ENCODE results near the gene VAV2.
A peak's percentile ranks its signal among the peaks of the same experiment; 100 is the strongest.

VAV2 gene

DNA sequence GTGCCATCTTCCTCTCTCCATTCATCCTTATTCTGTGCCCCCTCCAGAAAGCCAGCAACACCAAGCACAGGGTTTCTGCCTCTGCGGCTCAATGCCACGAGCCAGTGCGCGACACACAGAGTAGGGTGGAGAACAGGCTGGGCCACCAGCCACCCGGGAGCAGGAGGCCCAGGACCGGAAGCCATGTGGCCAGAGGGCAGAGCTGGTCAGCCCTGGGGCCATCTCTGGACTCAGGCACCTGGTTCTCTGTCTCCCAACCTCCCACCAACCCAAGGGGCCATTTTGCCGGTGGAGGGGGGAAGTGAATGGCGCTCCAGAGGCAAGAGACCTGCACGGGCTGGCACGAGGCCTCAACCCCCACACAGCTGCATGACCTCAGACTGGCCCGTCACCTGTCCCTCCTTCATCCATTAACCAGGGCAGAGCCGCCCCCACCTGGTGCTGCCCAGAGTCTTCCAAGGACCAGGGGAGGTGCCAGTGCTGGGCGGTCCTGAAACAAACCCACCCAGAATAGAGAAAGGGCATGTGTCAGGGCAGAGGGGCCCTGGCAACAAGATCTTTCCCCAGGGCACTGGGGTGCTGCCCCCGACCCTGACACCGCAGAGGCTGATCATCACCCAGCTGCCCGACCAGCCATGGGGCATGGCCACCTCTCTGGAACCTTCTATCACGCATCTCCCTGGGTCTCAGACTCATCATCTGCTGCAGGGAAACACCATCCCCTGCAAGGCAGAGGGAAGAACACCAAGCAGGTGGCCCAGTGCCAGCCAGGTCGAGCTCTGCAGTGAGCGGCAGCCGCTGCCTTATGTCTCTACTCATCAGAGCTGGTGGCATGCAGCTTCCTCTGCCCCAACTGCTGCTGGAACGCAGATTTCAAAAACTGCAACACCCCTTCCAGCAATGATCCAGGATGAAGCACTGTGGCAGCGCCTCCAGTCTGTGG, 11.9 kb downstream of the VAV2 start:
- Histone ChIP-seq H3K9me3 (ENCODE audit: control extremely low read depth in 1 of 5, control insufficient read depth in 4 of 5, insufficient read depth in 2 of 5, low read depth in 1 of 5, low read length in 4 of 5) (no peaks in the 10 kb centered on the region), H3K4me3 (ENCODE audit: control insufficient read depth in 1 of 7, extremely low read depth in 1 of 7, insufficient read depth in 4 of 7, low read depth in 2 of 7, low read length in 6 of 7) (no peak overlapping the region), H3K27ac (ENCODE audit: insufficient read depth in 1 of 2, low read depth in 1 of 2, low read length in 2 of 2, poor library complexity in 1 of 2, severe bottlenecking in 2 of 2) (no peak overlapping the region), H3K4me1 (ENCODE audit: control extremely low read depth in 1 of 4, control insufficient read depth in 4 of 4, insufficient read depth in 4 of 4, low read length in 3 of 4) (no peaks in the 10 kb centered on the region), H3K36me3 (ENCODE audit: control insufficient read depth in 4 of 4, insufficient read depth in 4 of 4, low read length in 3 of 4) (no peaks in the 10 kb centered on the region), H3K27me3 (replicated peaks in 2 of 5; ENCODE audit: control insufficient read depth in 4 of 5, insufficient read depth in 5 of 5, low read length in 4 of 5) (peaks cover 0 to 17% (median 0%) of the 10 kb centered on the region in 5 experiments)
- WGBS (ENCODE audit: insufficient coverage): 89% methylated on average over 15 of the region's 22 CpGs
- ChIA-PET CTCF (interaction anchor here (1.0 to 1.6 kb wide), 4 partner anchors 14 to 183 kb away, joined by 3 to 4 read pairs (median 3); no protein-coding TSS in a partner anchor), POLR2A (no interaction called here)
- DNase-seq: no peak

DNA sequence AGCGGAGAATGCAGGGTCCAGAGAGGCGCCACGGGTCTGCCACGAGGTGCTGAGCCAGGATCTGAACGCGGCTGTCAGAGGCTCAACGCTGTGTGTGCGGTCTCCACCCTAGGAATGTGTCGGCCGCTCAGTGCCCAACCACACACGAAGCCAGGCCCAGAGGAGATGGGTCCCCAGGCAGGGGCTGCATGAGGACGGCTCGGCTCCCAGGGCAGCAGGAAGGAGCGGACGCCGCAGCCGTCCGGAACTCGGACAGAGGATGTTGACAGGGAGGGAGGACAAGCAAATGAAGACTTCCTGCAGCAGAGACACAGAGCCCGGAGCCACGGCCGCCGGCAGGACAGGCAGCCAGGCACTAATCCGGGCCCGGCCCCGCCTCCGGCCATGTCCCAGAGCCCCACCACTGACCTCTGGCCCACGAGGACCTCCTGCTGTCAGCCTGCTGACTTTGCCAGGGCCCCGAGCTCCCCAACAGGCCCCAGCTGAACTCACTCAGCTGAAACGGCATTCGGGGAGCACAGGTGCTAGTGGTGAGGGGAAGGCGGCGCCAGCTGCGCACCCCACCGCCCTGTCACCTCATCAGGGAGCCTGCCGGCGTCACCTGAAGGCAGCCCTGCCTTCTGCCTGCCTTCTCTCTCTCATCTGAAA, 12.7 kb downstream of the VAV2 start:
- Histone ChIP-seq H3K27ac (ENCODE audit: insufficient read depth in 1 of 2, low read depth in 1 of 2, low read length in 2 of 2, poor library complexity in 1 of 2, severe bottlenecking in 2 of 2) (no peak overlapping the region), H3K4me1 (ENCODE audit: control extremely low read depth in 1 of 4, control insufficient read depth in 4 of 4, insufficient read depth in 4 of 4, low read length in 3 of 4) (no peaks in the 10 kb centered on the region), H3K4me3 (ENCODE audit: control insufficient read depth in 1 of 7, extremely low read depth in 1 of 7, insufficient read depth in 4 of 7, low read depth in 2 of 7, low read length in 6 of 7) (peak overlapping the region in 1 of 7 experiments; percentile 19), H3K27me3 (replicated peaks in 2 of 5; ENCODE audit: control insufficient read depth in 4 of 5, insufficient read depth in 5 of 5, low read length in 4 of 5) (peaks cover 0 to 17% (median 0%) of the 10 kb centered on the region in 5 experiments), H3K9me3 (ENCODE audit: control extremely low read depth in 1 of 5, control insufficient read depth in 4 of 5, insufficient read depth in 2 of 5, low read depth in 1 of 5, low read length in 4 of 5) (no peaks in the 10 kb centered on the region), H3K36me3 (ENCODE audit: control insufficient read depth in 4 of 4, insufficient read depth in 4 of 4, low read length in 3 of 4) (no peaks in the 10 kb centered on the region)
- no peak for DNase-seq
- WGBS (ENCODE audit: insufficient coverage): 53% methylated on average over 36 of the region's 37 CpGs
- POLR2A ChIA-PET: no interaction called here
- CTCF ChIA-PET: interaction anchor here (1.1 to 1.6 kb wide), 3 partner anchors 10 to 182 kb away, joined by 3 to 7 read pairs (median 3); no protein-coding TSS in a partner anchor

DNA sequence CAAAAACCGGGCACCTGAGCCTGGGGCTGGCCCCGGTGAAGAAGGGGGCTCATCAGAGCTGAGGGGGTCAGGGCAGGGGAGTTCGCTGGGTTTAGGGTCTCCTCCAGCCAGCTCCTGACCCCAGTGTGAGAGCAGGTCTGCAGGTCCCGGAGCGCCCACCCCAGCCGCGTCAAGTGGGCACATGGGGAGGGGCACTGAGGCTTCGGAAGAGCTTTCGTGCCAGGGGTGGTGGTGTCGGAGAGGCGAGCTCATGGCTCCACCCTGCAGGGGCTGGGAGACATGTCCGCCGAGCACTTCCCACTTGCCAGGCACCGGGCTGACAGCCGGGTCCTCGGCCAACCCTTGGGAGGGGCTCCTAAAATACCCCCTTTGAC, 13.2 kb downstream of the VAV2 start:
- DNase-seq: no peak
- ChIA-PET CTCF (interaction anchor here (0.7 to 1.2 kb wide), 3 partner anchors 8 to 15 kb away, joined by 3 to 7 read pairs (median 3); no protein-coding TSS in a partner anchor), POLR2A (no interaction called here)
- Histone ChIP-seq H3K4me1 (ENCODE audit: control extremely low read depth in 1 of 4, control insufficient read depth in 4 of 4, insufficient read depth in 4 of 4, low read length in 3 of 4) (no peaks in the 10 kb centered on the region), H3K27ac (ENCODE audit: insufficient read depth in 1 of 2, low read depth in 1 of 2, low read length in 2 of 2, poor library complexity in 1 of 2, severe bottlenecking in 2 of 2) (no peak overlapping the region), H3K36me3 (ENCODE audit: control insufficient read depth in 4 of 4, insufficient read depth in 4 of 4, low read length in 3 of 4) (no peaks in the 10 kb centered on the region), H3K9me3 (ENCODE audit: control extremely low read depth in 1 of 5, control insufficient read depth in 4 of 5, insufficient read depth in 2 of 5, low read depth in 1 of 5, low read length in 4 of 5) (no peaks in the 10 kb centered on the region), H3K4me3 (ENCODE audit: control insufficient read depth in 1 of 7, extremely low read depth in 1 of 7, insufficient read depth in 4 of 7, low read depth in 2 of 7, low read length in 6 of 7) (peak overlapping the region in 1 of 7 experiments; percentile 19), H3K27me3 (replicated peaks in 2 of 5; ENCODE audit: control insufficient read depth in 4 of 5, insufficient read depth in 5 of 5, low read length in 4 of 5) (peaks cover 0 to 17% (median 0%) of the 10 kb centered on the region in 5 experiments)
- 87% methylated on average over 12 of the region's 16 CpGs for WGBS (ENCODE audit: insufficient coverage)

DNA sequence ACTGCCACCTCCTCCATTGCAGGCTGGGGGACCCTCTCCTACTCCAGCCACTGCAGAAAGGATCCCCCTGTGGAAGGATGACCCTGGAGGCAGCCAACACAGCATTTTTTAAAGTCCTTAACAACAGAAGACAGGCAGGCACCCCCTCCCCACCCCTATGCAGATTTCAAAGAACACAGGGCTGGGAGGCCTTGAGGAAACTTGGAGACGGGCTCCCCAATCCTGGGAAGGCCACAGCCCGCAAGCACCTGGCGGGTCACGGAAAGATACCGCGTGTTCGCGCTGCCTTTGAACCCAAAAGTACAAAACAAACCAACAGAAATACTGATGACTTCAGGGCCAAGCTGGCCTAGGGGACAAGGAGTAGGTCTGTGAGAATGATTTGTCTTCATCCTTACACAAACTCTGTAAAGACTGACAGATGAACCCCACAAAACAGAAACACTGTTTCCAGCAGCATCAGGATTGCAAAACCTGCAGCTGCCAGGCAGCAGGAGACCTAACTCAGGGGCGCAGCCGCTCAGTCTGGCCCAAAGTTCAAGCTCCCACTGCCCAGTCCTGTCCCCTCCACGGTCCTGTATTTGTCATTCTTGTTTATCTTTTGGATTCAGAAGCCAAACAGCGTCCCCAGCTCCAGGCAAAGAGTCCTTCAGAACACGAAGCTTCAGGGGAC, 13.8 kb downstream of the VAV2 start:
- Histone ChIP-seq H3K9me3 (ENCODE audit: control extremely low read depth in 1 of 5, control insufficient read depth in 4 of 5, insufficient read depth in 2 of 5, low read depth in 1 of 5, low read length in 4 of 5) (no peaks in the 10 kb centered on the region), H3K4me1 (ENCODE audit: control extremely low read depth in 1 of 4, control insufficient read depth in 4 of 4, insufficient read depth in 4 of 4, low read length in 3 of 4) (no peaks in the 10 kb centered on the region), H3K27me3 (replicated peaks in 2 of 5; ENCODE audit: control insufficient read depth in 4 of 5, insufficient read depth in 5 of 5, low read length in 4 of 5) (peaks cover 0 to 17% (median 0%) of the 10 kb centered on the region in 5 experiments), H3K4me3 (ENCODE audit: control insufficient read depth in 1 of 7, extremely low read depth in 1 of 7, insufficient read depth in 4 of 7, low read depth in 2 of 7, low read length in 6 of 7) (no peak overlapping the region), H3K27ac (ENCODE audit: insufficient read depth in 1 of 2, low read depth in 1 of 2, low read length in 2 of 2, poor library complexity in 1 of 2, severe bottlenecking in 2 of 2) (no peak overlapping the region), H3K36me3 (ENCODE audit: control insufficient read depth in 4 of 4, insufficient read depth in 4 of 4, low read length in 3 of 4) (no peaks in the 10 kb centered on the region)
- WGBS (ENCODE audit: insufficient coverage): 95% methylated on average over 5 of the region's 13 CpGs
- ChIA-PET CTCF (interaction anchor here (0.7 to 1.2 kb wide), 3 partner anchors 9 to 16 kb away, joined by 3 to 7 read pairs (median 3); no protein-coding TSS in a partner anchor), POLR2A (no interaction called here)
- no peak for DNase-seq

DNA sequence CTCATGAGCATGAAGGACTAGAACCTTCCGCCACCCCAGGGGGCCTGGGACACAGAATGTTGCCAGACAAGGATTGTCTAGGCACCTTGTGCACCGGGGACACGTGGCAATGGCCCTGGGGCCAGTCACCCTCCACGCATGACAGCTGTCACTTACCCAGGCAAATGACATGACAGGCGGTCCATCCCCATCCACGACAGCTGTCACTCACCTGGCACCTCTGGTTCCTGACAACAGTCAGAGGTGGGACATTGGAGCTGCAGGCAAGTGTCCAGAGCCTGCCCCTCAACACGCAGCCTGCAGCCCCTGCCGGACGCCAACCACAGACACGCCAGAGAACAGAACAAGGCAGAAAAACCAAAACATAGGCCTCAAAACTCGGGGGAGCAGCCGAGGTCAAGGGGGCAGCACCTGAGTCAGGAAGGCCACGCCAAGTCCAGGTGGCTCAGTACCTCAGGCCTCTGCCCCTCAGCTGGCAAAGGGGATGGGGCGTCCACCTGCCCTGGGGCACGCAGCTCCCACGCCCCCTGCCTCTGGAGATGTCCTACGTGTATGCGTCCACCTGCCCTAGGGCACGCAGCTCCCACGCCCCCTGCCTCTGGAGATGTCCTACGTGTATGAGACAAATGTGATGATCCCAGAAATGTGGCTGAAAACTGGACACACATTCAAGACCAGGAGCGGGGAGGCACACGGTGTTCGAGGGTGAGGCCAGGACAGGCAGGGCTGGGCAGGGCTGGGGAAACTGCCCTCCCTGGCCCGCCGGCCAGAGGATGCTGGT, 14.5 kb downstream of the VAV2 start:
- no peak overlapping the region for H3K4me3 ChIP-seq (ENCODE audit: control insufficient read depth in 1 of 7, extremely low read depth in 1 of 7, insufficient read depth in 4 of 7, low read depth in 2 of 7, low read length in 6 of 7)
- H3K27ac ChIP-seq (ENCODE audit: insufficient read depth in 1 of 2, low read depth in 1 of 2, low read length in 2 of 2, poor library complexity in 1 of 2, severe bottlenecking in 2 of 2): no peak overlapping the region
- H3K4me1 ChIP-seq (ENCODE audit: control extremely low read depth in 1 of 4, control insufficient read depth in 4 of 4, insufficient read depth in 4 of 4, low read length in 3 of 4): no peaks in the 10 kb centered on the region
- CTCF ChIA-PET: interaction anchor here (1.0 kb wide), 1 partner anchor 15 kb away, joined by 3 read pairs; no protein-coding TSS in a partner anchor
- peaks cover 0 to 17% (median 0%) of the 10 kb centered on the region in 5 experiments for H3K27me3 ChIP-seq (replicated peaks in 2 of 5; ENCODE audit: control insufficient read depth in 4 of 5, insufficient read depth in 5 of 5, low read length in 4 of 5)
- no peak for DNase-seq
- 98% methylated on average over 26 of the region's 26 CpGs for WGBS (ENCODE audit: insufficient coverage)
- no peaks in the 10 kb centered on the region for H3K9me3 ChIP-seq (ENCODE audit: control extremely low read depth in 1 of 5, control insufficient read depth in 4 of 5, insufficient read depth in 2 of 5, low read depth in 1 of 5, low read length in 4 of 5)
- no peaks in the 10 kb centered on the region for H3K36me3 ChIP-seq (ENCODE audit: control insufficient read depth in 4 of 4, insufficient read depth in 4 of 4, low read length in 3 of 4)
- POLR2A ChIA-PET: no interaction called here

DNA sequence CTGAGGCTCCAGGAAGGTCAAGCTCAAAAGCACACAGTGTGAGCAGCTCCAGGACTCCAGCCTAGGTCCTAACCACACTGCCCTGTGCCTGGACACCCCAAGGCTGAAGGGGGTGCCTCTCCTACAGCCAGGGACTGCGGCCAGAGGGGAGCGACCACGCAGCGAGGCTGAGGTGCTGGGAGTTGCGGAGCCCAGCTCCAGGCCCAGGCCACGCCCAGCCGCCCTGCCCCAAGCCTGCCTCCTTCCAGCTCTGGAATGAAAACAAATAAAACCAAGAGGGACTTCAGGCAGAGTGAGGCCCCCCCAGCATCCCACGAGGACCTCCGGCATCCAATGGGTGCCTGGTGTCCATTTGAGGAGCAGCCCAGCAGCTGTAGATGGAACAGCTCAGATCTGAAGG, 15.2 kb downstream of the VAV2 start:
- H3K9me3 ChIP-seq (ENCODE audit: control extremely low read depth in 1 of 5, control insufficient read depth in 4 of 5, insufficient read depth in 2 of 5, low read depth in 1 of 5, low read length in 4 of 5): no peaks in the 10 kb centered on the region
- no peak overlapping the region for H3K4me3 ChIP-seq (ENCODE audit: control insufficient read depth in 1 of 7, extremely low read depth in 1 of 7, insufficient read depth in 4 of 7, low read depth in 2 of 7, low read length in 6 of 7)
- POLR2A ChIA-PET: no interaction called here
- 98% methylated on average over 9 of the region's 9 CpGs for WGBS (ENCODE audit: insufficient coverage)
- H3K27ac ChIP-seq (ENCODE audit: insufficient read depth in 1 of 2, low read depth in 1 of 2, low read length in 2 of 2, poor library complexity in 1 of 2, severe bottlenecking in 2 of 2): no peak overlapping the region
- H3K4me1 ChIP-seq (ENCODE audit: control extremely low read depth in 1 of 4, control insufficient read depth in 4 of 4, insufficient read depth in 4 of 4, low read length in 3 of 4): no peaks in the 10 kb centered on the region
- no peaks in the 10 kb centered on the region for H3K36me3 ChIP-seq (ENCODE audit: control insufficient read depth in 4 of 4, insufficient read depth in 4 of 4, low read length in 3 of 4)
- peaks cover 0 to 17% (median 0%) of the 10 kb centered on the region in 5 experiments for H3K27me3 ChIP-seq (replicated peaks in 2 of 5; ENCODE audit: control insufficient read depth in 4 of 5, insufficient read depth in 5 of 5, low read length in 4 of 5)
- CTCF ChIA-PET: interaction anchor here (1.0 to 1.1 kb wide), 2 partner anchors 14 to 17 kb away, joined by 3 read pairs; no protein-coding TSS in a partner anchor
- DNase-seq: no peak

Data from common myeloid progenitor, CD34-positive (primary cell).